GM21515 (cell line): ENCODE data around the gene ST6GALNAC4.

Experiments
- ATAC-seq: cut with Tn5 transposase; IDR thresholded peaks from one replicate; pipeline ENCODE4 v1.9.1; 2021; ENCODE audit not compliant: unreplicated experiment

ST6GALNAC4 gene, protein sequence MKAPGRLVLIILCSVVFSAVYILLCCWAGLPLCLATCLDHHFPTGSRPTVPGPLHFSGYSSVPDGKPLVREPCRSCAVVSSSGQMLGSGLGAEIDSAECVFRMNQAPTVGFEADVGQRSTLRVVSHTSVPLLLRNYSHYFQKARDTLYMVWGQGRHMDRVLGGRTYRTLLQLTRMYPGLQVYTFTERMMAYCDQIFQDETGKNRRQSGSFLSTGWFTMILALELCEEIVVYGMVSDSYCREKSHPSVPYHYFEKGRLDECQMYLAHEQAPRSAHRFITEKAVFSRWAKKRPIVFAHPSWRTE

GRCh38 chr9:127916720-127917581 lies at the start of gene ST6GALNAC4:
ST6GALNAC4 (minus strand) TSS chr9:127917041; CDS start chr9:127916419, 622 bp downstream.
- peak; percentile 71 for ATAC-seq

GRCh38 chr9:127965953-127966352 lies 49.1 kb upstream of the ST6GALNAC4 start:
- no peak for ATAC-seq

DNA sequence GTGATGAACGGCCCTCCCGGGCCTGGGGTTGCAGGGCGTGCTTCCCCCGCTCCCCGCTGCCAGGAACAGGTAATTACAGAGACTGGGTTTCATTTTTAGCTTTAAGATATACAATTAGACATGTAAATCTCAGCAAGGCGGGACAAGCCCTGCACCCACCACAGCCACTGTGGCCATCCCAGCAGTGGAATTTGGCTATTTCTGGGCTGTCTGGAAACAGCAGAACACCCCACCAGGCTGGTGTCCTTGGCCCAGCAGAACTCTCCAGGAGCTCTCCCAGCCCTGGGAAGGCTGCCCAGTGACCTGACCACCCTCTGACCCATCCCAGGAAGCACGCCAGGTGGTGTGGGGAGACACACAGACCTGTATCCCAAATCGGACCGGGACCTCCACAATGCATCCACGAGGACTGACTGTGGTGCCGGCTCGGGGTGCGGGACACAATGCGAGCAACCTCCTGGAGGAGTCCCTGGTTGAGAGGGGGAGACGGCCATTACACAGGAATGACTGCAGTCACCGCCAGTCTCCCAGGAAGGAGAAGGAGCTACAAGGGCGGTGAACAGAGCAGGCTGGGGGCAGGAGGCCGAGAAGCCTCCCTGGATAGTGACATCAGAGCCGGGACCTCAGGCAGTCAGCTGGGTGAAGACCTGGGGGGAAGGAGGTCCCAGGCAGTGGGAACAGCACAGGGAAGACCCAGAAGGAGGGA lies 46.7 kb upstream of the ST6GALNAC4 start:
- ATAC-seq, result no peak

- ATAC-seq, result no peak
Measured at GRCh38 chr9:127963041-127963358, 46.2 kb upstream of the ST6GALNAC4 start.

GRCh38 chr9:127962278-127962677 lies 45.4 kb upstream of the ST6GALNAC4 start:
- ATAC-seq, result no peak

DNA sequence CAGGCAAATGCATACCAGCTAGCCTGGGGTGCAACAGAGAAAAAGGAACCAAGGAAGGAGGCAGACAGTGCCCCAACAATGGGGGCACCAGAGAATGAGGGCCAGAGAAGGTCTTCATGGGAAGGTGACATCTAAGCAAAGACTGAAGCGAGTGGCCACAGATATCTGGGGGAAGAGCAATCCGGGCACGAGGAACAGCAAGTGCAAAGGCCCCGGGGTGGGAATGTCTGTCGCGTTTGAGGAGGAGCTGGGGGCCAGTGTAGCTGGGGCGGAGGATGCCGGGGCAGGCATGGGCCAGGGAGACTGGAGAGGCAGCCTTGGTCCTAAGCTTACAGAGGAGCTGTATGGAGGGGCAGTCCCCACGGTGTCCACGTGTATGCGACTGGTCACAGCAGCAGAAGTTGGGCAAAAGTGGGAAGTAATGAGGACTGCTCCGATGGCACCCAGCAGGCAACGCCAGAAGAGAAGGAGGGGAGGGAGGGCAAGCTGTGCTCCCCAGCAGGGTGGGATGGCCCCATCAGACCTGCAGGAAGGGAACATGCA lies 44.8 kb upstream of the ST6GALNAC4 start:
- ATAC-seq, result no peak

GRCh38 chr9:127961155-127961490 lies 44.3 kb upstream of the ST6GALNAC4 start:
- no peak for ATAC-seq

- ATAC-seq, result no peak
Measured at GRCh38 chr9:127960410-127961154, 43.7 kb upstream of the ST6GALNAC4 start.

DNA sequence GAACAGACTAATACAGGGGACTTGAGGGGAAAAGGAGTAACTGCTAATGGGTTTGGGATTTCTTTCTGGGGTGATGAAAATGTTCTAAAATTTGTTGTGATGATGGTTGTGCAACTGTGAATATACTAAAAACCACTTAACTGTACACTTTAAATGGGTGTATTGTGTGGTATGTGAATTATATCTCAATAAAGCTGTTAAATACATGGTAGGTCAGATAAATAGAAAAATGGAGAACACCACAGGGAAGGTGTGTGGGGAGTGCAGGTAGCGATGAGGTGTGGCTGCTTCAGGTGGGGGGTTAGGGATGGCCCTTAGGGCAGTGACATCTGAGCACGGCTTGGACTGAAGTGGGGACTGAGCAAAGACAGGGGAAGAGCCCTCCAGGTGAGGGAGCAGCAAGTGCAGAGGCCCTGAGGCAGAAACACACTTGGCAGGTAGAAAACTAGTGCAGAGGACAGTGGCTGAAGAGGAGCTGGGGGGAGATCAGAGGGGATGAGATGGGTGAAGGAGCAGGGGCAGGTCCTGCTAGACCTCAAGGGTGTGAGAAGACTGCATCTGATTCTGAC lies 43.1 kb upstream of the ST6GALNAC4 start:
- no peak for ATAC-seq

- no peak for ATAC-seq
Measured at GRCh38 chr9:127959398-127959797, 42.6 kb upstream of the ST6GALNAC4 start.

- ATAC-seq, result no peak
Measured at GRCh38 chr9:127958728-127959127, 41.9 kb upstream of the ST6GALNAC4 start.

DNA sequence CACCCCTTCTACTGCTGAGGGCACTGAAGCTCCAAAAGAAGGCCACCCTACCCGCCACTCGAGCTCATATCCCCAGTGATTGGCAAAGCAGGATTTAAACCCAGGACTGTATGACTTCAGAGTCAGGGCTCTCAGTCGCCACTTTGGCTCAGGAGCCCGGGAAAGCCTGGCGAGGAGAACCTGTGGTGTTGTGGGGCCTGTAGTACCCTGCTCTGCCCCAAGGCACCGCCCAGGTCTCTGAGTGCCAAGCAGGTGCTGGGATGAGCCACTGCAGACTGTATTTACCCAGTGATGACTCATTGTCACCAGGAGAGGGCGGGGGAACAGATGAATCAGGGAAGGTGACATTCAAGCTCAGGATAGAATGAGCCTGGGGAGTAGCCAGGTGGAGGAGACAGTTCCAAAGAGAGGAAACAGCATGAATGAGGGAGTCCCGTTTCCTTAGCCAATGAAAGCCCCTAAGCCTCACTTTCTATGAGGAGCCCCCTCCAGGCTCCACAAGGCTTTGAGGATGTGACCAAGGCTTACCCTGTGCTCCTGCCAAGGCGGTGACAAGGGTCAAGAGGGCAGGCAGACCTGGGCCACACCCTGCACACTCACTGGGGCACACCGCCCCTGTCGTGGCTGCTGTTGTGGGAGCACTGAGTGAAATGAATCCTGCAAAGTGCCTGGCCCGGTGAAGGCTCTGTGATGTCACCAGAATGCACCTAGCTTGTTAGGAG lies 38.6 kb upstream of the ST6GALNAC4 start:
- ATAC-seq, result peak; percentile 60

DNA sequence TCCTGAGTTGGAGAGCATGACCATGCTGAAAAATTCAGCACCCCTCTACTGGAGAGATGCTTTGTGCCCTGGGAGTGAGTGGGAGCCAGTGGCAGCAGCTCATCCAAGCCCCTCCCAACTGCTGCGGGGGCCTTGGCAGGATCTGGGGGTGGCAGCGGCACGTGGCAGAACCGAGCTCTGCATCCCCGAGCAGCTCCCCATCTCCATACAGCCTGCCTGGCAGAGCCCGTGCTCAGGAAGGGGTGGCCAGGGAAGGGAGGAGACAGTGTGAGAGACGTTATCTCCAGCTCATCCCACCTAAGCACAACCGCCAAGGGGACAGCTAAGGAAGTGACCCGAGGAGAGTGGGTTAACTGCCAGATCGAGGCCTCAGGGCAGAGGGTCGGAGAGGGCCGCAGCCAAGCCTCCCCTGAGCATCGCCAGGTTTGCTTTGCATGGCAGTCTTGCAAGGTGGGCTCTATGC lies 38.0 kb upstream of the ST6GALNAC4 start:
- no peak for ATAC-seq

DNA sequence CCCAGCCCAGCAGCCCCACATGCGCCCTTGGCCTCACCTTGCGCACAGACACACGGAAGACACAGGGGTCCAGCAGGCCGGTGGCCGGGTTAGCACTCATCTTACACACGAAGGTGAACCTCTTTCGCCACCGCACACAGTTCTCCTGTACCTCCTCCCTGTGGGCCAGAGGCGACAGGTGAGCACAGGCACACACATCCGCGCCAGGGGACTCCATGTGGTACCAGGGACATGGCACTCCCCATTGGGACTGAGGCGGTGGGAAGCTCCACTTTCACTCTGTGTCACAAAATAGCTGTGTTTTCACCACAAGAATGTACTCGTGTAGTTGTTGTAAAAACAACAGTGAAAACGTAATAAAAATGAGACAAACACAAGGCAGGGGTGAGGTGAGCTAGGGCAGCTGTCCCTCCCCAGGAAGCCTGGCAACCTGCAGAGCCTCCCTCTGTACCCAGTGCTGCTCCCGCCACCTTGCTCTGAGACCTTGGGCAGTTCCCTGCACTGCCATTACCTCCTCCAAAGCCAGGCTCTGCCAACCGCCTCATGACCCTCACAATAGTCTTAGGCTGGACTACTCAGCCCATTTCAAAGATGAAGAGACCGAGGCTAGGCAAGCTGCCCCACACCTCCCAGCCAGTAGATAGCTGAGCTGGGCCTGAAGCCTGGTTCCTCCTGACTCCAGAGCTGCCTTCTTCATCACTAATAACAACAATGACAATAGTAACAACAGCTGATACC lies 37.1 kb upstream of the ST6GALNAC4 start:
- no peak for ATAC-seq

GRCh38 chr9:127953154-127953553 lies 36.3 kb upstream of the ST6GALNAC4 start:
- no peak for ATAC-seq

- no peak for ATAC-seq
Measured at GRCh38 chr9:127950513-127951289, 33.9 kb upstream of the ST6GALNAC4 start.

DNA sequence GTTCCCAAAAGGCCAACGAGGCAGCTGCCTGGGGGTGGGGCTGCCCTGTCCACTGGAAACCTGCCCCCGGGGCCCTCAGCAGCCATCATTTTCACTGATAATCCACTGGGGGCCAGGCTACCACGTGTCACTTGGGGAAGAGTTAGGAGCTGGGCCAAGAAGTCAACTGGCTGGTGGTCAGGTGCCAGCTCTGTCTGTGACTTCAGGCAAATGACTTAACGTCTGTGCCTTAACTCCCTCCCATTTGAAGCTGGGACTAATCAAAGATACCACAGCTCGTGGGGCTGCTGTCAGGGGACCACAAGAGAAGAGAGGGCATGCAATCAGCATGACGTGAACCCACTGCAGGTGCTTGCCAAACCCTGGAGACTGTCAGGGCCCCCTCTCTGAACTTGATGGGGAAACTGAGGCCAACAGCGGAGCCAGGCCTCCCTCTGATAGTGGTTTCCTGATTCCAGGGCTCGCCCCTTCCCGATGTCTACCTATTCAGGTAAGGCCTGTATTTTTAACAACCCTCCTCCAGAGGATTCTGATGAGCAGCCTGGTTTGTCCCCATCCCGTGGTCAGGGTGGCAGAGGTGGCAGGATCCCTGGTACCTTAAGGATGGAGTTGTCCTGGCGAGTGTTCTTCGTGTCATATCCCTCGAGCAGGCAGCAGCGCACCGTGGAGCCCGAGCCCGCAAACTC lies 33.1 kb upstream of the ST6GALNAC4 start:
- no peak for ATAC-seq
